Activated CD8-positive, alpha-beta memory T cell treated with anti-CD3 and anti-CD28 coated beads, Interleukin-2, amount 10 ng/mL, durations not matched to agents 7 days and 5 days (primary cell): ENCODE results near the gene SGSM1. TPM values are rescaled to one million over a fixed set of nuclear protein-coding genes. Genes with fewer than 3 reads are reported as not detected.

Experiments used
- ATAC-seq: fragments of 150-1000 bp; cut with Tn5 transposase; one replicate; pipeline ENCODE4 v1.10.0; 2021; ENCODE audit warnings: moderate library complexity
- CTCF ChIA-PET: fragments of 350-600 bp; sonication (Branson Sonifier 250); formaldehyde crosslinking; loops from one replicate; lab custom pipeline; 2021; ENCODE audit warnings: antibody characterized with exemption; lab: Charles Lee
- DNase-seq: peaks from one replicate; pipeline ENCODE4 v3.0.0-alpha.2; 2020
- H3K27ac Mint-ChIP-seq: one replicate; pipeline ENCODE4 v1.8.0; 2021; ENCODE audit warnings: mild to moderate bottlenecking, mixed read lengths
- H3K27me3 Mint-ChIP-seq: one replicate; pipeline ENCODE4 v1.8.0; 2021; ENCODE audit warnings: mixed read lengths
- H3K36me3 Mint-ChIP-seq: one replicate; pipeline ENCODE4 v1.8.0; 2021; ENCODE audit warnings: mild to moderate bottlenecking, mixed read lengths
- H3K4me1 Mint-ChIP-seq: one replicate; pipeline ENCODE4 v1.8.0; 2021; ENCODE audit warnings: mixed read lengths
- H3K4me3 Mint-ChIP-seq: one replicate; pipeline ENCODE4 v1.8.0; 2021; ENCODE audit warnings: mild to moderate bottlenecking, moderate library complexity, mixed read lengths
- H3K9me3 Mint-ChIP-seq: one replicate; pipeline ENCODE4 v1.8.0; 2022; ENCODE audit warnings: low read depth, mixed read lengths
- total RNA-seq, 2 experiments: library from RNA; stranded (reverse); gene quantifications; one replicate each; pipeline ENCODE4 v1.2.3, GENCODE V29; 2021

SGSM1 gene
- total RNA-seq, 2 experiments from 2014 or later, result 0.09 TPM

DNA sequence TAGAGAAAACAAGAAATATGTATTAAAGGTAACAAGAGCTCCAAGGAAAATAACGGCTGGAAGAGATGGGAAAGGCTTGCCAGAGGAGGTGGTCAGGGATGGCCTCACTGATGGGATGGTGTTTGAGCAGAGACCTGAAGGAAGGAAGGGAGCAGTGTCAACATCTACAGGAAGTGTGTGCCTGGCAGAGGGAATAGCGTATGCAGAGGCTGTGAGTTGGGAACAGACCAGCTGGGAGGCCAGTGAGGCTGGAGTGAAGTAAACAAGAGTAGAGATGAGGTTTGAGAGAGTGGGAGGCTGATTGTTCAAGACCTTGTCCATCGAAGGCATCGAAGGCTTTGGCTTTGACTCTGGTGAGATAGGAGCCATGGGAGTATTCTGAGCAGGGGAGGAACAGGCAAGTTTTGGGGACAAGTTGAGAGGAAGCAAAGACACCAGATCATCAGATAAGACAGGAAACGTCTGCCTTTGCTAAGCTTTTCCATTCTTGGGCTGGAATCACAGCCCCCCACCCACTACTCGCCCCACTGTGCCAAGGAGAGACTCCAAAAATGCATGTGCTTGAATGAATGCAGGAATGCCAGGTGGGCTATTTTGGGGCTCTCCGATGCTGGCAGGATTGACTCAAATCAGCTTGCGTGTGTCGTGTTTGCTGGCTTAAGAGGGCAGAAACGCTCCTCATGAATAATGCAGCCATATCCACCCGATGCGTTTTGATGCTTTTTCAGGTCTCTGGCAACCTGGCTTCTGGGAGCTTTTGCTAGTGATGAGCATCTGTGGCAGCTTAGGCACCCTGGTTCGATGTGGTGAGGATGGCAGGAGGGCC lies 7.2 kb downstream of the SGSM1 start:
- Mint-ChIP-seq H3K27ac (no peak overlapping the region), H3K4me3 (no peak overlapping the region)

GRCh38 chr22:24813861-24814770 lies 8.1 kb downstream of the SGSM1 start:
- H3K9me3 Mint-ChIP-seq, result peaks cover 5% of the 10 kb centered on the region
- ATAC-seq, result no peak
- H3K27me3 Mint-ChIP-seq, result peaks cover 18% of the 10 kb centered on the region
- H3K4me1 Mint-ChIP-seq, result peaks cover 12% of the 10 kb centered on the region
- no peak overlapping the region for H3K4me3 Mint-ChIP-seq
- CTCF ChIA-PET, result interaction anchor here (1.6 kb wide), 1 partner anchor 11 kb away, joined by 4 read pairs; no protein-coding TSS in a partner anchor
- no peak overlapping the region for H3K27ac Mint-ChIP-seq
- H3K36me3 Mint-ChIP-seq, result peaks cover 3% of the 10 kb centered on the region
- no peak for DNase-seq

More for the DNA sequence above, 7.2 kb downstream of the SGSM1 start:
- H3K27me3 Mint-ChIP-seq, result peaks cover 20% of the 10 kb centered on the region
- DNase-seq, result no peak
- ATAC-seq, result no peak
- H3K4me1 Mint-ChIP-seq, result peaks cover 14% of the 10 kb centered on the region
- CTCF ChIA-PET, result interaction anchor here (1.1 to 2.0 kb wide), 2 partner anchors 10 to 45 kb away, joined by 3 to 9 read pairs; no protein-coding TSS in a partner anchor
- peaks cover 3% of the 10 kb centered on the region for H3K36me3 Mint-ChIP-seq
- peaks cover 5% of the 10 kb centered on the region for H3K9me3 Mint-ChIP-seq

DNA sequence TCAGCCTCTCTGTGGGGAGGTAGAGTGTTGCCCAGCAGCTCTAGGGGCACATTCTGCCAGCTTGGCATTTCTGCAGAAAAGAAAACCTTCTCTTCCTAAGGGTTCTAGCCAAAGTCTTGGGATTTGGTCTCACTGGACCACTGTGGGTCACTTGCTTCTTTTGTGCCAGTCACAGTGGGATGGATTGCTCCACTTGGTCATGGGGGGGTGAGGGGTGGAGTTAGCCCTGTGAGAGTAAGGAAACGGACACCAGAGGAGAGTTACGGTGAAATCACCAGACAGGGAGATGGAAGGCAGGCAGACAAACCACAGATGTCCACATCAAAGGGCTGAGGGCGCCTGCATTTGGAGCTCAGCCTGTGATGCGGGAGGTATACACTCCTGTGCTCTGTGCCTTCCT lies 10.8 kb downstream of the SGSM1 start:
- Mint-ChIP-seq H3K4me3 (no peak overlapping the region), H3K36me3 (peaks cover 3% of the 10 kb centered on the region), H3K4me1 (no peaks in the 10 kb centered on the region), H3K9me3 (peaks cover 5% of the 10 kb centered on the region), H3K27ac (no peak overlapping the region), H3K27me3 (peaks cover 10% of the 10 kb centered on the region)
- no peak for ATAC-seq
- CTCF ChIA-PET, result interaction anchor here (1.1 to 1.3 kb wide), 2 partner anchors 14 to 33 kb away, joined by 3 to 5 read pairs; no protein-coding TSS in a partner anchor
- no peak for DNase-seq

- DNase-seq, result no peak
- CTCF ChIA-PET, result no interaction called here
- H3K9me3 Mint-ChIP-seq, result peaks cover 5% of the 10 kb centered on the region
- peaks cover 7% of the 10 kb centered on the region for H3K27me3 Mint-ChIP-seq
- ATAC-seq, result no peak
- H3K36me3 Mint-ChIP-seq, result peaks cover 3% of the 10 kb centered on the region
- no peaks in the 10 kb centered on the region for H3K4me1 Mint-ChIP-seq
- no peak overlapping the region for H3K4me3 Mint-ChIP-seq
- H3K27ac Mint-ChIP-seq, result no peak overlapping the region
Observed at GRCh38 chr22:24819487-24819886, 13.5 kb downstream of the SGSM1 start.

- H3K4me1 Mint-ChIP-seq, result no peaks in the 10 kb centered on the region
- CTCF ChIA-PET, result no interaction called here
- H3K27me3 Mint-ChIP-seq, result peaks cover 7% of the 10 kb centered on the region
- no peak overlapping the region for H3K4me3 Mint-ChIP-seq
- DNase-seq (no peak), ATAC-seq (no peak)
- no peak overlapping the region for H3K27ac Mint-ChIP-seq
- peaks cover 5% of the 10 kb centered on the region for H3K9me3 Mint-ChIP-seq
- H3K36me3 Mint-ChIP-seq, result peaks cover 3% of the 10 kb centered on the region
Observed at GRCh38 chr22:24819911-24820461, 14.0 kb downstream of the SGSM1 start.

- Mint-ChIP-seq H3K4me3 (no peak overlapping the region), H3K9me3 (no peaks in the 10 kb centered on the region), H3K27me3 (peaks cover 3% of the 10 kb centered on the region), H3K27ac (no peak overlapping the region), H3K36me3 (no peaks in the 10 kb centered on the region), H3K4me1 (no peaks in the 10 kb centered on the region)
- DNase-seq (no peak), ATAC-seq (no peak)
- CTCF ChIA-PET, result interaction anchor here (0.9 kb wide), 1 partner anchor 28 kb away, joined by 3 read pairs; no protein-coding TSS in a partner anchor
Observed at GRCh38 chr22:24822471-24822870, 16.5 kb downstream of the SGSM1 start.

DNA sequence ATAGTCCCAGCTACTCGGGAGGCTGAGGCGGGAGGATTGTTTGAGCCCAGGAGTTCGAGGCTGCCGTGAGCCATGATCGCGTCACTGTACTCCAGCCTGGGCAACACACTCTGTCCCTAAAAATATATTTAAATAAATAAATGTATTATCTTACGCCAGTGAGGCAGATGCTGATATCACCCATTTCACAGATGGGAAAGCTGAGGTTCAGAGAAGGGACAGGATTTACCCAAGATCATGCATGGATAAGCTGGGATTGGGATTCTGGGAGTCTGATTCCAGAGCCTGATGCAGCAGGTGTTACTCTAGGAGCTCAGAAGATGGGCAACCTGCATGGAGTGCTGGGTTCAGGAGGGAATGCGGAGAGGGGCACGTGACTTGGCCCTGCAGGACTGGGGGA lies 17.8 kb downstream of the SGSM1 start:
- no peak overlapping the region for H3K27ac Mint-ChIP-seq
- CTCF ChIA-PET, result no interaction called here

DNA sequence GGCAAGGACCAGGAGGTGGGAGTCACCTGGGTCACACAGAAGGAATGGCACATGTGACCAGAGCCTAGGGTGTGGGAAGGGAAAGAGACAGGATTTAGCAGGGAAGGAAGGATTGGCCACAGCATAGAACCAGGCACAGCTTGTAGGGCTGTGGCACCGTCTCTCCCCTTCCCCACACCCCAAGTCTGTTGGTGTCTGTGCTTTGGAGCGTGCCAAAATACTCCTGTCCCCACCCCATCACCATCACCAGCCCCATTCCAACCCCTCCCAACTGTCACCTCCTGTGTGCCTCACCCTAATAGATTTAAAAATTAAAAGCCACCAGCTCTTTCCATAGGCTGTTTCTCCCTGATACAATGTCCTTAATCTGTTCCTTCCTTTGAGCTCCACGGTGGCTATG lies 18.2 kb downstream of the SGSM1 start:
- CTCF ChIA-PET, result no interaction called here
- Mint-ChIP-seq H3K9me3 (no peaks in the 10 kb centered on the region), H3K27me3 (peaks cover 3% of the 10 kb centered on the region), H3K36me3 (no peaks in the 10 kb centered on the region), H3K4me1 (no peaks in the 10 kb centered on the region), H3K27ac (no peak overlapping the region), H3K4me3 (no peak overlapping the region)
- no peak for ATAC-seq
- no peak for DNase-seq

More for the DNA sequence above, 17.8 kb downstream of the SGSM1 start:
- Mint-ChIP-seq H3K36me3 (no peaks in the 10 kb centered on the region), H3K9me3 (no peaks in the 10 kb centered on the region), H3K27me3 (peaks cover 3% of the 10 kb centered on the region), H3K4me3 (no peak overlapping the region), H3K4me1 (no peaks in the 10 kb centered on the region)
- ATAC-seq (no peak), DNase-seq (no peak)

DNA sequence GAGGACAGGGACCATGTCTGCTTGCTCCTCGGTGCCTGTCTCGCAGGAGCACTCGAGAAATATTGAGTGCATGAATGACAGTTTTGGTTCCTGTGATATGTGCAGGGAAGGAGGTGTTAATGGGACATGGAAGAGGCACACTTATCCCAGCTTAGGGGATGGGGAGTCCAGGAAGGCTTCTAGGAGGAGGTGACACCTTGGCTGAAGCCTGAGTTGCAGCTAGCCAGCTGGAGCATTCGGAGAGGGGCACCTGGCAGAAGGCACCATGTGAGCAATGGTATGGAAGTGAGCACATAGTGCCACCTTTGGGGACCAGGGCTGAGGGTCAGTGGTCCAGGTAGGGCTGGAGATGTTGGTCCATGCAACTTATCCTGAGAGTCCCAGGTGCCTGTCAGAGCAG lies 18.9 kb downstream of the SGSM1 start:
- H3K9me3 Mint-ChIP-seq, result no peaks in the 10 kb centered on the region
- no peak for DNase-seq
- H3K4me1 Mint-ChIP-seq, result no peaks in the 10 kb centered on the region
- no peak overlapping the region for H3K4me3 Mint-ChIP-seq
- no peak for ATAC-seq
- H3K36me3 Mint-ChIP-seq, result no peaks in the 10 kb centered on the region
- no peak overlapping the region for H3K27ac Mint-ChIP-seq
- H3K27me3 Mint-ChIP-seq, result peaks cover 7% of the 10 kb centered on the region
- CTCF ChIA-PET, result no interaction called here

- CTCF ChIA-PET, result no interaction called here
- no peaks in the 10 kb centered on the region for H3K4me1 Mint-ChIP-seq
- peaks cover 15% of the 10 kb centered on the region for H3K27me3 Mint-ChIP-seq
- no peaks in the 10 kb centered on the region for H3K36me3 Mint-ChIP-seq
- DNase-seq, result no peak
- H3K4me3 Mint-ChIP-seq, result no peak overlapping the region
- H3K27ac Mint-ChIP-seq, result no peak overlapping the region
- ATAC-seq, result no peak
- no peaks in the 10 kb centered on the region for H3K9me3 Mint-ChIP-seq
Observed at GRCh38 chr22:24826710-24827285, 20.8 kb downstream of the SGSM1 start.

GRCh38 chr22:24827296-24827695 lies 21.3 kb downstream of the SGSM1 start:
- Mint-ChIP-seq H3K27me3 (peaks cover 19% of the 10 kb centered on the region), H3K4me1 (no peaks in the 10 kb centered on the region), H3K27ac (no peak overlapping the region), H3K9me3 (no peaks in the 10 kb centered on the region), H3K36me3 (no peaks in the 10 kb centered on the region), H3K4me3 (no peak overlapping the region)
- no peak for DNase-seq
- CTCF ChIA-PET, result no interaction called here
- ATAC-seq, result no peak

- no peak overlapping the region for H3K4me3 Mint-ChIP-seq
- CTCF ChIA-PET, result interaction anchor here (1.0 kb wide), 1 partner anchor 28 kb away, joined by 3 read pairs; no protein-coding TSS in a partner anchor
- DNase-seq (no peak), ATAC-seq (no peak)
- no peaks in the 10 kb centered on the region for H3K4me1 Mint-ChIP-seq
- no peaks in the 10 kb centered on the region for H3K9me3 Mint-ChIP-seq
- peaks cover 19% of the 10 kb centered on the region for H3K27me3 Mint-ChIP-seq
- no peaks in the 10 kb centered on the region for H3K36me3 Mint-ChIP-seq
- no peak overlapping the region for H3K27ac Mint-ChIP-seq
Observed at GRCh38 chr22:24830205-24830979, 24.4 kb downstream of the SGSM1 start.
